ENCODE results near the gene MRPS27.

MRPS27 gene

DNA sequence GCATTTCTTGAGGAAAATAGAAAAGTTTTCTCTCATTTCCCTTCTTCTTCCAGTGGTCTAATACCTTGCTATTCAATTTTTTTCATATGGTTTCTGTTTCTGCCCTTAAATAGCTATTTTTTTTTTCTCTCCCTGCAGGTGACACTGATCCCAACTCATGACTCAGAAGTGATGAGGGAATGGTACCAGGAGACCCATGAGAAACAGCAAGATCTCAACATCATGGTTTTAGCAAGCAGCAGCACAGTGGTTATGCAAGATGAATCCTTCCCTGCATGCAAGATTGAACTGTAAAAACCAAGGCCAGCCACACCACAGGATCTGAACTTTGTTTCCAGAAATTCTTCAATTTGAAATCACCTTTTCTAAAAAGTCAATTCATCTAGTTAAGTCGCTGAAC lies 115.1 kb downstream of the MRPS27 start:
- DNase-seq (ENCODE audit: low read depth in 2 of 2), result no peak

DNA sequence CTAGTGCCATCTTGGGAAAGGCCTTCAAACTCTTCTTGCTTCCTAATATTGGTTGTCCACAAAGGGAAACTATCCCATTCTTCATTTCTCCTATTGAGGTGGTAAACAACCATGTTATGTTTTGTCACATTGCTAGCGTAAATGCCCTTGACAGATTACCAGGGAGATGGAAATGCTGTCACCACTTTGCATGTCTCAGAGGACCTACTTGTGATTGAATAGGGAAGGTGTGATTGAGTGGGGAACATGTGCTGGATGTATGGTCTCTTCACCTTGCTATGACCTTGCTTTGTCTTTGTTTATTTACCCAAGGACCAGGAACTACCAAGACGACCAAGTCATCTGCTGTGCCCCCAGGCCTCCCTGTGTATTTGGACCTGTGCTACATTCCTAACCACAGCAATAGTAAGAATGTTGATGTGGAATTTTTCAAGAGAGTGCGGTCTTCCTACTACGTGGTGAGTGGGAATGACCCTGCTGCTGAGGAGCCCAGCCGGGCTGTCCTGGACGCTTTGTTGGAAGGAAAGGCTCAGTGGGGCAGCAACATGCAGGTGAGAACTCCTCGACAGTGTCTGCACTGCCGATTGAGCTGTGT lies 116.7 kb downstream of the MRPS27 start:
- no peak for DNase-seq (ENCODE audit: low read depth in 2 of 2)

- no peak for DNase-seq (ENCODE audit: low read depth in 2 of 2)
These were observed 117.7 kb downstream of the MRPS27 start for GRCh38 chr5:72202331-72202825.

DNA sequence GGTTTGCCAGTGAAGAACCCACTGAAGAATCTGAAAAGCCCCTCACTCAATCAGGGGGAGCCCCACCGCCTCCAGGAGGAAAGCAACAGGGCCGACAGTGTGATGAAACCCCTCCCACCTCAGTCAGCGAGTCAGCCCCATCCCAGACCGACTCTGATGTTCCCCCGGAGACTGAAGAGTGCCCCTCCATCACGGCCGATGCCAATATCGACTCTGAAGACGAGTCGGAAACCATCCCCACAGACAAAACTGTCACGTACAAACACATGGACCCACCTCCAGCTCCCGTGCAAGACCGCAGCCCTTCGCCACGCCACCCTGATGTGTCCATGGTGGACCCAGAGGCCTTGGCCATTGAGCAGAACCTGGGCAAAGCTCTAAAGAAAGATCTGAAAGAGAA lies 120.4 kb downstream of the MRPS27 start:
- no peak for DNase-seq (ENCODE audit: low read depth in 2 of 2)

- no peak for DNase-seq (ENCODE audit: low read depth in 2 of 2)
These were observed 122.6 kb downstream of the MRPS27 start for GRCh38 chr5:72197393-72197792.

DNA sequence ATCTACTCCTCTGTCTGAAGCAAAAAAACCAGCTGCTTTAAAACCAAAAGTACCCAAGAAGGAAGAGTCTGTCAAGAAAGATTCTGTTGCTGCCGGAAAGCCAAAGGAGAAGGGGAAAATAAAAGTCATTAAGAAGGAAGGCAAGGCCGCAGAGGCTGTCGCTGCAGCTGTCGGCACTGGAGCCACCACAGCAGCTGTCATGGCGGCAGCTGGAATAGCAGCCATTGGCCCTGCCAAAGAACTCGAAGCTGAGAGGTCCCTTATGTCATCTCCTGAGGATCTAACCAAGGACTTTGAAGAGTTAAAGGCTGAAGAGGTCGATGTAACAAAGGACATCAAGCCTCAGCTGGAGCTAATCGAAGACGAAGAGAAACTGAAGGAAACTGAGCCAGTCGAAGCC lies 124.5 kb downstream of the MRPS27 start:
- no peak for DNase-seq (ENCODE audit: low read depth in 2 of 2)

GRCh38 chr5:72194846-72195245 lies 125.2 kb downstream of the MRPS27 start:
- no peak for DNase-seq (ENCODE audit: low read depth in 2 of 2)

DNA sequence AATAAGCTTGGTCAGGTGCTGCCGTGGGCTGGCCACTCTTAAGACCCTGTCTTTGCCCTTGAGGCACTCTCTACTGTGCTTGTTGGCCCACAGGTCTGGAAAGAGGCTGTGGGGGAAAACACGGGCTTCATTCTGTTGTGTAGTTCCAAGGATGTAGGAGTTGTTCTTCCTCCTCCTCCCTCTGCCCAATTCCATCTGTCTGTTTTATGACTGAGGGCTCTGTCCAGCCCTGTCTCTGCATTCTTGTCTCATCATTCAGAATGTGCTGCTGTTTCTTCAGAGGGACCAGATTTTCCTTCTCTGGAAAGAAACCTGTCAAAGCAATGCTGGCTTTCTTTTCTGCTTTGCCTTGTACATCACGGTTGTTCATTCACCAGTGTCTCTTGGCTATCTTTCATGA lies 128.6 kb downstream of the MRPS27 start:
- DNase-seq (ENCODE audit: low read depth in 2 of 2), result no peak

DNA sequence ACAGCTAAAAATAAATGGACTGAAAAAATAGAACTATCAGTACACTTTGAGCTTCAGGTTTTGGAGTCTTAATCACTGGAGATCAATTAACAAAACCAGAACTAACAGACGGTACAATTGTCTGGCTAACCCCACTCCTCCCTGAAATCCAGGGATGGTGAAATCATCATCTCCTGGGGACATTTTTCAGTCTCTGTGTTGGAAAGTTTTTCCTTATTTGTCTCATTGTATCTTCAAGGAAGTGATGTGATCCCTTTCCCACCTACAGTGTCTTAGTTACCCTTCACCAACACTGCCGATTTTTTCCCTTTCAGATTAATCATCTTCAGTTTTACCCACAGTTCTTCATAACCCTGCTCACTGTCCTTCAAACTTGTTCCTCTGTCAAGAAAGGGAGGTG lies 130.9 kb downstream of the MRPS27 start:
- no peak for DNase-seq (ENCODE audit: low read depth in 2 of 2)

- no peak for DNase-seq (ENCODE audit: low read depth in 2 of 2)
These were observed 131.9 kb downstream of the MRPS27 start for GRCh38 chr5:72188166-72188565.

DNA sequence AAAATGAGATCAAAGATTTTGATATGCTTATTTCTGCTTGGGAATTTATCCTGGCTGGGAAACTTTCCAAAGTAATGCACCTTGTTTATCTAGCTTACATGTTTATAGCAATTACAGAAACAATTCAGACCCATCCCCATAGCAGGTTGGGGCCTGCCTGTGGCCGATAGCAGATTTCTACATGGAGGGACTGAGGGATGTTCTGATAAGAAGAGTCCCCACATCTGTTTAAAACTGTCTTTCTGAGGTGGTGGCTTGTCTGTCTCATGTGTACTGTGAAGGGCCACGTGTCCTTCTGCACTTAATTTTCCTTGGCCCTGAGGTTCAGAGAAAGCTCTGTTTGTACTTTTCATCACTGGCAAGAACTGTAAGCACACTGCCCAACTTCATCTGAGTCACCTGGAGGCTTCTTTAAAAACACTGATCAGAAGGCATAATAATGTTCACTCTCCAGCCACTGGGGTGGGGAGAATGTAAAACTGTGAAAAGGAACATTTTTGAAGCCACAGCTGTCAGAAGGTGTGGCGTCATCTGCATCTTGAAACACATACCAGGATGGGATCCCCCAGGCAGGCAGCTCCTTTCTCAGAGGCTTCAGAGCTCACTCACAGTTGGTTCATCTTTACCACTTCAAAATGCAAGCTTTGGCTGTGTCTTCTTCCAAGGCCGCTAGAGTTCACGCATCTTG lies 132.5 kb downstream of the MRPS27 start:
- DNase-seq (ENCODE audit: low read depth in 2 of 2), result no peak

- DNase-seq (ENCODE audit: low read depth in 2 of 2), result no peak
These were observed 134.3 kb downstream of the MRPS27 start for GRCh38 chr5:72185496-72186329.

DNA sequence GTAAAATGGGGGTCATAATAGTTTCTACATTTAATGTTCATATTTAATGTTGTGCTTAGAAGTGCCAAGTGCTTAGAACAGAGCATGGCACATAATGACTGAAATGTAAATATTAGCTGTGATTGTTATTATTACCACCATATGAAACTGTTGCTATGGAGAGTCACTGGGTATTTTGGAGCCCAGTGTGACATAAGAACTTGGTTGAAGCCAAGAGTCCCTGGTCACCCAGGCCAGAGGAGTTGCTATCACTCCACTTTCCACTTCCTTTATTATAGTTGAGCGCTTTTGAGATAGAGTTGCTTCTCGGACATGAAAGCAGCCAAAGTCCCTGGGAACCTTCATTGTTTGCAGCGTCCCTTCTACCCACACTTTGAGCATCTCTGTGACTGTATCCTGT lies 135.6 kb downstream of the MRPS27 start:
- DNase-seq (ENCODE audit: low read depth in 2 of 2), result no peak

DNA sequence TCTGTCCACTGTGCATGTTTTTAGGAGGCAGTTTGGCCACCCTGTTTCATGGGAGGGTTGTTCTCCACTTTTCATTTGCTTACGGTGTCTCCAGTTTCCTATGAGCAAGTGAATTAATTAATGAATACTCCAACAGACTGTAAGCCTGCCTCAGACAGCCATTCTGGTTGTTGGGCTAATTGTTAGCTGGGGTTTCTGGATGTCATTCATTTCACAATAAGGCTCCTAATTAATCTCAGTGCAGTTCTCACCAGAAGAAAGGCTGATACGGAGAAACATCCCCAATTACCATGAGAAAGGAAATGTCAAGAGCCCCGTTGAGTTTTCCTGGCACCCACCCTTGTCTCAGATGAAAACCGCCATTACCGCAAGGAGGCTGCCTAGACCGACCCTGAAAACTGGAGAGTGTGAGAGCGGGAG lies 136.9 kb downstream of the MRPS27 start:
- no peak for DNase-seq (ENCODE audit: low read depth in 2 of 2)

DNA sequence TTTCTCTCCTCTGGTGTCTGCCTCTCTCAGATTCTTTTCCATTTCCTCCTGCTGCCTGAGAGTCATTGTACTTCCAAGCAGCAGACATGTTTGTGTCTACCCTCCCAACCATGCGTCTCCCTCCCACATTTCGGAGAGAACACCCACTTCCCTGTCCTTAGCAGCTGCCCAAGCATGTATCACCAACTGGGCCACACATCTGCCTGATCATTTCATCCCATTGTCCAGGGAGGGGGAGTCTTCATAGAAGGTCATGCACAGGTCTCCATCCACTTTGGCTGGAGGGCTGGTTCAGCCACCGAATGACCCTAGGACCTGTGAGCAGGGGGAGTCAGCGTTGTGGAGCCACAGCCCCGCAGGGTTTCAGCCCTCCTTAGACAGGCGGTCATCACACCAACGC lies 137.4 kb downstream of the MRPS27 start:
- DNase-seq (ENCODE audit: low read depth in 2 of 2), result no peak

- no peak for DNase-seq (ENCODE audit: low read depth in 2 of 2)
These were observed 139.1 kb downstream of the MRPS27 start for GRCh38 chr5:72180925-72181324.

DNA sequence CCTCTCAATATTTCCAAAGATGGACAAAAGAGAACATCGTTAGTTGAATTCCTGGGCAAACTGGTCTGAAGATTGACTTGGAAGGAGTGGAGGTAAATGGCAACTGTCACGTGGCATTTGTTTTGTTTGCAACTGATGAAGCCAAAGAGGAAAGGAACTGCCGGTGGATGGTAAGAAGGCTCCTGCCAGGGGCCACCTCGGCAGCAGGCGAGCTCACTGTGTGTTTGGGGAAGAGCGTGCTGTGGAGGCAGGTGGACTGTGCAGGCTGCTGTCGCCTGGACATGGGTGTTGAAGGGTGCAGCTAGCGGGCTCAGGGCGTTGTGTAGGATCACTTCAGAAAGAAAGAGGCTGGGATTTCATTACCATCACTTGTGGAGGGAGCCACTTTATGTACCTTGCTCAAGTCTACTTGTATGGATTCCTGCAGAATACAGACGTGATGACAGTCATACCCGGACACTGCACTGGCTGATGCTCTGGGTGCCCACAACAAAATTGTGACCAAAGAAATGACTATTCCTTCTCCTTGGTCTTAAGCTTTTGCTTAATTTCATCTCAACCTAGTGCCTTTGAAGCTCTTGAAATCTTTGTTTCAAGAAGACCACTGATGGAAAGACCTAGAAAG lies 140.1 kb downstream of the MRPS27 start:
- DNase-seq (ENCODE audit: low read depth in 2 of 2), result no peak

- DNase-seq (ENCODE audit: low read depth in 2 of 2), result no peak
These were observed 140.8 kb downstream of the MRPS27 start for GRCh38 chr5:72179028-72179815.

- DNase-seq (ENCODE audit: low read depth in 2 of 2), result no peak
These were observed 142.5 kb downstream of the MRPS27 start for GRCh38 chr5:72177538-72177937.

DNA sequence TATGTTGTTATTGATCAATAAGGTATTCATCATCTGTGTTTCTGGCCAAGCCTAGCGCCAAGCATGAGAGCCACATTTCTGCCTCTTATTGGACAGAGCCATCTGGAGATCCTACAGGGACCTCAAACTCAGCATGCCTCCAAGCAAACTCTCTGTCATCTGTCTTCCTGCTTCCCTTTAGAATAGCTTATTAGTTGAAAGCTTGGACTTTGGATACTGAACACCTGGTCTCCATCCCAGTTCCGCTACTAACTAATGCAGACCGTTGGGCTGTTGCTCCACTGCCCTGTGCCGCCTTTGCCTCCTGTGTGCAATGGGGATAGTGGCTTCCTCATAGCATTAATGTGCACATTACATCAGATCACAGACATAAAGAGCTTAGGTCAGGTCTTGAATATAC lies 147.3 kb downstream of the MRPS27 start:
- no peak for DNase-seq (ENCODE audit: low read depth in 2 of 2)

- DNase-seq (ENCODE audit: low read depth in 2 of 2), result no peak
These were observed 148.4 kb downstream of the MRPS27 start for GRCh38 chr5:72171667-72172066.
